Measurements from ENCODE around the gene KCNMA1. TPM values are rescaled to one million over a fixed set of nuclear protein-coding genes. Genes with fewer than 3 reads are reported as not detected.

KCNMA1 gene
- polyA plus RNA-seq, 4 donors, result 2.7 to 8.6 (median 7.7) TPM

- no peak for FAIRE-seq
- no peak overlapping the region for H3K27ac ChIP-seq (ENCODE audit: low read depth in 1 of 3, low read length in 2 of 3)
- whole genome bisulfite sequencing, 3 donors, result 54 to 71% (median 69%) methylated on average over 7 of the region's 7 CpGs
- no peak for DNase-seq
- no peaks in the 10 kb centered on the region for H3K27me3 ChIP-seq (ENCODE audit: control insufficient read depth in 3 of 3, insufficient read depth in 3 of 3, low read length in 3 of 3)
- H3K36me3 ChIP-seq (ENCODE audit: control insufficient read depth in 3 of 3, insufficient read depth in 2 of 3, low read depth in 1 of 3, low read length in 3 of 3), result peaks cover 0 to 3% (median 0%) of the 10 kb centered on the region in 3 donors
- H3K4me3 ChIP-seq (ENCODE audit: low read depth in 1 of 3, low read length in 3 of 3), result no peak overlapping the region
- H3K4me1 ChIP-seq (ENCODE audit: control insufficient read depth in 3 of 3, insufficient read depth in 2 of 3, low read depth in 1 of 3, low read length in 2 of 3), result no peaks in the 10 kb centered on the region
- no peaks in the 10 kb centered on the region for H3K9me3 ChIP-seq (ENCODE audit: control insufficient read depth in 2 of 2, insufficient read depth in 1 of 2, low read depth in 1 of 2, low read length in 1 of 2)
Measured at GRCh38 chr10:77081481-77081891, 556.1 kb downstream of the KCNMA1 start.

GRCh38 chr10:77080361-77081027, 557.1 kb downstream of the KCNMA1 start:
- DNase-seq (no peak), FAIRE-seq (no peak)
- H3K36me3 ChIP-seq (ENCODE audit: control insufficient read depth in 3 of 3, insufficient read depth in 2 of 3, low read depth in 1 of 3, low read length in 3 of 3), result peaks cover 0 to 3% (median 0%) of the 10 kb centered on the region in 3 donors
- no peaks in the 10 kb centered on the region for H3K27me3 ChIP-seq (ENCODE audit: control insufficient read depth in 3 of 3, insufficient read depth in 3 of 3, low read length in 3 of 3)
- no peak overlapping the region for H3K4me3 ChIP-seq (ENCODE audit: low read depth in 1 of 3, low read length in 3 of 3)
- H3K9me3 ChIP-seq (ENCODE audit: control insufficient read depth in 2 of 2, insufficient read depth in 1 of 2, low read depth in 1 of 2, low read length in 1 of 2), result no peaks in the 10 kb centered on the region
- no peak overlapping the region for H3K27ac ChIP-seq (ENCODE audit: low read depth in 1 of 3, low read length in 2 of 3)
- 80 to 96% (median 89%) methylated on average over 6 of the region's 6 CpGs for WGBS, 3 donors
- H3K4me1 ChIP-seq (ENCODE audit: control insufficient read depth in 3 of 3, insufficient read depth in 2 of 3, low read depth in 1 of 3, low read length in 2 of 3), result no peaks in the 10 kb centered on the region

- H3K4me3 ChIP-seq (ENCODE audit: low read depth in 1 of 3, low read length in 3 of 3), result no peak overlapping the region
- DNase-seq, result no peak
- no peak for FAIRE-seq
Measured at GRCh38 chr10:77079592-77080300, 557.9 kb downstream of the KCNMA1 start.

DNA sequence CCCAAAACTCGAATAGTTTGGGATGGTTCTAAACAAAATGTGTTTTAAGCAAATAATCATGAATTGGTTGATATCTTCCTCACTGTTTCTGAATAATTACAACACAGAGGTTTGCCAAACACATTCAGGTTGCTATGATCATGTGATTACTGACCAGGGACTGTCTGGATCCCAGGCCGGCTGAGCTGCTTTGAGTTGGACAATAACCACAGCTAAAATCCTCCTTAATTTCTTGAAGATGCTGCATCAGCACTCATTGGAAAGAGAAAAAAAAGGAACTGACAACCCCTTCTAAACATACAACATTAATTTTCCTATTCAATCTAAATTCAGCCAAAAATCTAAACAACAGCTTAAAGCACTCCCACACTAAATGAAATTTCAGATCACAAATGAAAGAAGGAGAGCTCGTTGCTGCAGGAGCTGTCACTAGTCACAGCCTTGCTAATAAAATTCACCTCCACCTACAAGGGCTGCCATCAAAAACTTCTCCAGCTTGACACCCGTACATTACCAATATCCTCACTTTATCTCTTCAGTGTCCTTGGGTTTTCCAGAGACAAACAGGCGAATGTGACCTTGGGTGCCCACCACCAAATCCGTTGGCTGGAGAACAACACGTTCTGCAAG, 560.2 kb downstream of the KCNMA1 start:
- no peaks in the 10 kb centered on the region for H3K4me1 ChIP-seq (ENCODE audit: control insufficient read depth in 3 of 3, insufficient read depth in 2 of 3, low read depth in 1 of 3, low read length in 2 of 3)
- no peak overlapping the region for H3K27ac ChIP-seq (ENCODE audit: low read depth in 1 of 3, low read length in 2 of 3)
- FAIRE-seq (no peak), DNase-seq (no peak)
- H3K27me3 ChIP-seq (ENCODE audit: control insufficient read depth in 3 of 3, insufficient read depth in 3 of 3, low read length in 3 of 3), result no peaks in the 10 kb centered on the region
- H3K4me3 ChIP-seq (ENCODE audit: low read depth in 1 of 3, low read length in 3 of 3), result no peak overlapping the region
- no peaks in the 10 kb centered on the region for H3K36me3 ChIP-seq (ENCODE audit: control insufficient read depth in 3 of 3, insufficient read depth in 2 of 3, low read depth in 1 of 3, low read length in 3 of 3)
- WGBS, 3 donors, result 67 to 80% (median 73%) methylated on average over 7 of the region's 7 CpGs
- H3K9me3 ChIP-seq (ENCODE audit: control insufficient read depth in 2 of 2, insufficient read depth in 1 of 2, low read depth in 1 of 2, low read length in 1 of 2), result no peaks in the 10 kb centered on the region

More at GRCh38 chr10:77079592-77080300, 557.9 kb downstream of the KCNMA1 start:
- WGBS, 3 donors, result 58 to 88% (median 61%) methylated on average over 3 of the region's 3 CpGs
- Histone ChIP-seq H3K36me3 (ENCODE audit: control insufficient read depth in 3 of 3, insufficient read depth in 2 of 3, low read depth in 1 of 3, low read length in 3 of 3) (peaks cover 0 to 3% (median 0%) of the 10 kb centered on the region in 3 donors), H3K27ac (ENCODE audit: low read depth in 1 of 3, low read length in 2 of 3) (no peak overlapping the region), H3K4me1 (ENCODE audit: control insufficient read depth in 3 of 3, insufficient read depth in 2 of 3, low read depth in 1 of 3, low read length in 2 of 3) (no peaks in the 10 kb centered on the region), H3K9me3 (ENCODE audit: control insufficient read depth in 2 of 2, insufficient read depth in 1 of 2, low read depth in 1 of 2, low read length in 1 of 2) (no peaks in the 10 kb centered on the region), H3K27me3 (ENCODE audit: control insufficient read depth in 3 of 3, insufficient read depth in 3 of 3, low read length in 3 of 3) (no peaks in the 10 kb centered on the region)

DNA sequence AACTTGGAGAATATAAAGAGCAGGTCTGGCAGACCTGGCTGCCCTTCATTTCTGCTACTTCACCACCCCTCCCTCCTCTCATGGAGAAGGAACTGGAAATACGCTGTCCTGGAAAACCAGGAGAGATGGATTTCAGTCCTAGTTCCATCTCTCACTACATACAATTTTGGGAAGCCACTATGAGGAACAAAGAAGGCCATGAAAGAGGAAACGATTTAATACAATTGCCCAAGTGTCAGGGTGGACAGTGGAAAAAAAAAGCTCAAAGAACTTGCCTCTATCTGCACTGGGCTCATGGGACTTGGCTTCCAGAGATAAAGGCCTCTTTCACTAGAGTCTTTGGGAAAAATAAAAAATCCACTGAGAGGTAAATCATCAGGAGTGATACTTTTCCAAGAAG, 561.7 kb downstream of the KCNMA1 start:
- Histone ChIP-seq H3K4me3 (ENCODE audit: low read depth in 1 of 3, low read length in 3 of 3) (no peak overlapping the region), H3K4me1 (ENCODE audit: control insufficient read depth in 3 of 3, insufficient read depth in 2 of 3, low read depth in 1 of 3, low read length in 2 of 3) (no peaks in the 10 kb centered on the region), H3K27me3 (ENCODE audit: control insufficient read depth in 3 of 3, insufficient read depth in 3 of 3, low read length in 3 of 3) (no peaks in the 10 kb centered on the region), H3K9me3 (ENCODE audit: control insufficient read depth in 2 of 2, insufficient read depth in 1 of 2, low read depth in 1 of 2, low read length in 1 of 2) (no peaks in the 10 kb centered on the region), H3K27ac (ENCODE audit: low read depth in 1 of 3, low read length in 2 of 3) (no peak overlapping the region), H3K36me3 (ENCODE audit: control insufficient read depth in 3 of 3, insufficient read depth in 2 of 3, low read depth in 1 of 3, low read length in 3 of 3) (peaks cover 0 to 4% (median 0%) of the 10 kb centered on the region in 3 donors)
- FAIRE-seq, result no peak
- WGBS, 3 donors, result 77 to 87% (median 85%) methylated on average over 2 of the region's 2 CpGs
- no peak for DNase-seq

GRCh38 chr10:77074104-77074624, 563.4 kb downstream of the KCNMA1 start:
- H3K27me3 ChIP-seq (ENCODE audit: control insufficient read depth in 3 of 3, insufficient read depth in 3 of 3, low read length in 3 of 3), result no peaks in the 10 kb centered on the region
- H3K9me3 ChIP-seq (ENCODE audit: control insufficient read depth in 2 of 2, insufficient read depth in 1 of 2, low read depth in 1 of 2, low read length in 1 of 2), result no peaks in the 10 kb centered on the region
- FAIRE-seq, result no peak
- H3K4me3 ChIP-seq (ENCODE audit: low read depth in 1 of 3, low read length in 3 of 3), result no peak overlapping the region
- H3K36me3 ChIP-seq (ENCODE audit: control insufficient read depth in 3 of 3, insufficient read depth in 2 of 3, low read depth in 1 of 3, low read length in 3 of 3), result peaks cover 0 to 4% (median 0%) of the 10 kb centered on the region in 3 donors
- H3K4me1 ChIP-seq (ENCODE audit: control insufficient read depth in 3 of 3, insufficient read depth in 2 of 3, low read depth in 1 of 3, low read length in 2 of 3), result no peaks in the 10 kb centered on the region
- H3K27ac ChIP-seq (ENCODE audit: low read depth in 1 of 3, low read length in 2 of 3), result no peak overlapping the region
- DNase-seq, result no peak
- 61 to 83% (median 76%) methylated on average over 2 of the region's 2 CpGs for WGBS, 3 donors

DNA sequence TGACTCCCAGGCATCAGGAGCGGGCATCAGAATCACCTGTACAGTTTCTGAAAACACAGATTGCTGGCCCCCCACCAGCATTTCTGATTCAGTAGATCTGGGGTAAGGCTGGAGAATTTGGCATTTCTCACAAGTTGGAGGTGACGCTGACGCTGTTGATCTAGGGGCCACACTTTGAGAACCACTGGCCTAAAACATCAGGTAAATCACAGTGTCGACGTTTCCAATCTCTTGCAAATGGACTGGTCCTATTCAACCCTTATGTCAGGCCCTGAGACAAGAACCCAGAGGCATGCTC, 564.0 kb downstream of the KCNMA1 start:
- no peak for FAIRE-seq
- no peaks in the 10 kb centered on the region for H3K4me1 ChIP-seq (ENCODE audit: control insufficient read depth in 3 of 3, insufficient read depth in 2 of 3, low read depth in 1 of 3, low read length in 2 of 3)
- H3K36me3 ChIP-seq (ENCODE audit: control insufficient read depth in 3 of 3, insufficient read depth in 2 of 3, low read depth in 1 of 3, low read length in 3 of 3), result peaks cover 0 to 4% (median 0%) of the 10 kb centered on the region in 3 donors
- no peak for DNase-seq
- no peak overlapping the region for H3K27ac ChIP-seq (ENCODE audit: low read depth in 1 of 3, low read length in 2 of 3)
- H3K4me3 ChIP-seq (ENCODE audit: low read depth in 1 of 3, low read length in 3 of 3), result no peak overlapping the region
- H3K27me3 ChIP-seq (ENCODE audit: control insufficient read depth in 3 of 3, insufficient read depth in 3 of 3, low read length in 3 of 3), result no peaks in the 10 kb centered on the region
- WGBS, 3 donors, result 87 to 94% (median 92%) methylated on average over 5 of the region's 5 CpGs
- H3K9me3 ChIP-seq (ENCODE audit: control insufficient read depth in 2 of 2, insufficient read depth in 1 of 2, low read depth in 1 of 2, low read length in 1 of 2), result no peaks in the 10 kb centered on the region

DNA sequence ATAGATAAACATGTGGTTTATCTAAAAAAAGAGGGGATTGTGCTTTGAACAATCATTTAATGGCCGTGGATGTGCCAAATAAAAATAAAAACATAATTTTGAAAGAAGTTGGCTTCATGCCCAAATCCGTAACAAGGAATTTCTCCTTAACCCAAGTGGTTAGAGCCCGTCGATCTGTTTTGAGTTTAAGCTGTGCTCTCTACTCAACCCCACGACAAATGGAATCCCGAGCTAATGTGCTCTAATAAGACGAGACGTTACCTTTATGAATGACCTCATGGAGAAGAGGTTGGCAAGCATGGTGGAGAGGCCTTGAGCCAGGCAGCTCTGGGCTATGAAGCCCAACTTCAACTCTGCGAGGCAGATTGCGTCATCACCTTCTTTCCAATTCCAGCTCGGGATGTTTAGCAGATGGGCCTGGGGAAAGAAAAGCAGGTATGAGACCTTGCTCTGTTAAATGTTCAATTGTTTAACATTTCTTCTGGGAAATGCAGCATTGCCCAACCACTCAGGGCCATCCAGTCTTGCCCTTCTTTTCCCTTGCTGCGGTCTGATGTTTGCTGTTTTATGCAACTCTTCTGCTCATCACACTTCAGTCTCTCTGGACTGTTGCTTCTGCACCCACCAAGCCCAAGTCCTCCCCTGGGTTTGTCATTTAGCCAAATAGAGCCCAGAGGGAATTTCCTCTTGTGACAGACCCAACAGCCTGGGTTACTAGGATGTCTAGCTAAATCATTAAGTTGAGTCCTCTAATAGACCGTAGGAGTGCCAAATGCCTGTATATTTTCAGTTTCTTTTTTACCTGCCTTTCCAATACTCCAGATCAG, 564.6 kb downstream of the KCNMA1 start:
- DNase-seq (no peak), FAIRE-seq (no peak)
- no peak overlapping the region for H3K4me3 ChIP-seq (ENCODE audit: low read depth in 1 of 3, low read length in 3 of 3)
- no peaks in the 10 kb centered on the region for H3K4me1 ChIP-seq (ENCODE audit: control insufficient read depth in 3 of 3, insufficient read depth in 2 of 3, low read depth in 1 of 3, low read length in 2 of 3)
- WGBS, 3 donors, result 69 to 85% (median 81%) methylated on average over 13 of the region's 13 CpGs
- peaks cover 0 to 4% (median 0%) of the 10 kb centered on the region in 3 donors for H3K36me3 ChIP-seq (ENCODE audit: control insufficient read depth in 3 of 3, insufficient read depth in 2 of 3, low read depth in 1 of 3, low read length in 3 of 3)
- no peaks in the 10 kb centered on the region for H3K27me3 ChIP-seq (ENCODE audit: control insufficient read depth in 3 of 3, insufficient read depth in 3 of 3, low read length in 3 of 3)
- H3K9me3 ChIP-seq (ENCODE audit: control insufficient read depth in 2 of 2, insufficient read depth in 1 of 2, low read depth in 1 of 2, low read length in 1 of 2), result no peaks in the 10 kb centered on the region
- no peak overlapping the region for H3K27ac ChIP-seq (ENCODE audit: low read depth in 1 of 3, low read length in 2 of 3)

Data from small intestine (tissue), 7 donors.